SJCRH30 (cell line): ENCODE results near the gene RFX3. TPM values are rescaled to one million over a fixed set of nuclear protein-coding genes. Genes with fewer than 3 reads are reported as not detected.

Experiments used
- DNase-seq, 2 experiments: peaks; one replicate each; pipeline ENCODE4 v3.0.0-alpha.2; 2015 to 2020
- H3K27ac ChIP-seq: fragments of 250-450 bp; sonication (Bioruptor Pico); 2 replicates; pipeline ENCODE4 v1.5.1; 2020; ENCODE audit warnings: mild to moderate bottlenecking, moderate library complexity
- H3K27me3 ChIP-seq: fragments of 250-450 bp; sonication (Bioruptor Pico); 2 replicates; pipeline ENCODE4 v1.5.1; 2020; ENCODE audit warnings: mild to moderate bottlenecking, moderate library complexity
- H3K36me3 ChIP-seq: fragments of 250-450 bp; sonication (Bioruptor Pico); 2 replicates; pipeline ENCODE4 v1.5.1; 2020; ENCODE audit warnings: mild to moderate bottlenecking, moderate library complexity
- H3K4me1 ChIP-seq: fragments of 250-450 bp; sonication (Bioruptor Pico); 2 replicates; pipeline ENCODE4 v1.5.1; 2020; ENCODE audit warnings: mild to moderate bottlenecking, moderate library complexity
- H3K4me3 ChIP-seq: fragments of 250-450 bp; sonication (Bioruptor Pico); 2 replicates; pipeline ENCODE4 v1.5.1; 2020; ENCODE audit warnings: mild to moderate bottlenecking, moderate library complexity
- H3K9me3 ChIP-seq: fragments of 250-450 bp; sonication (Bioruptor Pico); replicated peaks from 2 replicates; pipeline ENCODE4 v1.5.1; 2020; ENCODE audit warnings: mild to moderate bottlenecking, moderate library complexity
- total RNA-seq: library from RNA; depleted of rRNA; stranded (reverse); fragments of >200 nt; shearing (Covaris generic); gene quantifications from 2 replicates; pipeline ENCODE4 v1.2.3, GENCODE V29; 2014

Gene RFX3
- total RNA-seq, 1 experiment from 2014 or later = 5.1 TPM

DNA sequence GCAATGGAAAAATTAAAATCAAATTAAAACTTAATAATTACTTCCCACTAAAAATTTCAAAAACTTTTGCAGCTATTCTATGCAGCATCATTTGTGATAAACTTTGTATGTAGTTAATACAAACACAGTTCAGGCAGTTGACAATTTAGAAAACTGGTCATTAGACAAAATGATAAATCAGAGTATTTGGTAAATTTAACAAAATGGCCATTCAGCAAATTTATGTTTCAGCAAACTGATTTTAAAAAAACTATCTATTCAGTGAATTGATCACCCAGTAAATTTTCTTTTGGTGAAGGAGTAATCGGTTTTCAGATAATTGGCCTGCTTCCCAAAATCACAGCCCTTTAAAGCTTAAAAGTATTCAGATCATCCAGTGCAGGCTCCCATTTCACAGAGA is 116.3 kb downstream of the RFX3 start:
- H3K4me3 ChIP-seq = no peak overlapping the region
- no peaks in the 10 kb centered on the region for H3K27me3 ChIP-seq
- no peaks in the 10 kb centered on the region for H3K9me3 ChIP-seq
- H3K27ac ChIP-seq = no peak overlapping the region
- H3K36me3 ChIP-seq = no peaks in the 10 kb centered on the region
- no peaks in the 10 kb centered on the region for H3K4me1 ChIP-seq
- DNase-seq = no peak

DNA sequence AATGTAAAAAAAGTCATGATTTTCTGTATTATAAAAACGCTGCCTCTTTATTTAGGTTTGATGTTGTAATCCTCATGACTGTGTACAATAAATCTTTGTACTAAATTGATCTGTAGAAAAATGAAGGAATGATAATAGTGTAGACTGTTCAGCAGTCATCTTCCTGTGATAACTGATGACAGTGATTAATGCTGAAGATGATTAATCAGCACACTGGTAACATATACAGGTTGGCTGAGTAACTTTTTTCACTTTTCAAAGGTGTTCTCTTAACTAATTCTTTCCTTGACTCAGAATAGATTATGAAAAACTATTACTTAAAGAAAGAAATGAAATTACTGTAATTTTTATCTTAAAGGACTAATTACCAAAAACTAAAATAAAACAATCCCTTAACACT is 122.5 kb downstream of the RFX3 start:
- Histone ChIP-seq H3K9me3 (no peaks in the 10 kb centered on the region), H3K36me3 (no peaks in the 10 kb centered on the region), H3K4me1 (peaks cover 7% of the 10 kb centered on the region)

DNA sequence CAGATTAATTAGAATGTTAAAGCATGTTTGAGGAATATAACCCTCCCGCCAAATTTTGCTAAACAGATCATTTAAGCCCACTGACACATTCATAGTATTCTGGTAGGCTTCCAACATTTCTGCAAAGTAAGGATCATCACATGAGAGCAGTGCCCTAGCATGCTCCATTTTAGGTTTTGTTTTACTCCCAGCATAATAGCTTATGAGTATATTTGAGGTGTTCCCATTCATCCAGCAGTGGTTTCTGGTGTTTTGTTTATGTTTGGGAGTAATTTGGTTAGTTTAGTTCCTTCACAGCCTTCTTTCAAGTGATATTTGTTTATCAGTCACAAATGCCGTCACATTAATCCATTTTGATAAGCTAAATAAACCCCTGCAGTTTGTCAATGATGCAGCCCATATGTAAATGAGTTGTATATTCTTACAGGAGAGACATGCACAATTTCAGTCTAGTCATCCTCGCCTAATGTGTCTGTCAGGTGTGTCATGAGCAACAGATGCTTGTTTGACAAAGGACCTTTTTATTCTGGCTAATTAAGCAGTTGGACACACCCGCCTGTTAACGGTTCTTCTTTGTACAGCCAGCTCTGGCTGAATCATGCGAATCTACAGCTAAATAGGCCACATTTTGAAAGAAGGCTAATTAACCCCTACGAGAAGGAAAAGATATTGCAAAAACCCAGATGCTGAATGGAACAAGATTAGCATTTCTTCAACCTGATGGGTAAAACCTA is 124.4 kb downstream of the RFX3 start:
- Histone ChIP-seq H3K36me3 (no peaks in the 10 kb centered on the region), H3K9me3 (no peaks in the 10 kb centered on the region), H3K27ac (peak overlapping the region; percentile 36), H3K4me1 (peaks cover 7% of the 10 kb centered on the region), H3K27me3 (no peaks in the 10 kb centered on the region), H3K4me3 (no peak overlapping the region)
- peak; percentile 13 to 32 for DNase-seq

More for the DNA sequence above, 122.5 kb downstream of the RFX3 start:
- DNase-seq = no peak
- no peak overlapping the region for H3K27ac ChIP-seq
- no peaks in the 10 kb centered on the region for H3K27me3 ChIP-seq
- H3K4me3 ChIP-seq = no peak overlapping the region

DNA sequence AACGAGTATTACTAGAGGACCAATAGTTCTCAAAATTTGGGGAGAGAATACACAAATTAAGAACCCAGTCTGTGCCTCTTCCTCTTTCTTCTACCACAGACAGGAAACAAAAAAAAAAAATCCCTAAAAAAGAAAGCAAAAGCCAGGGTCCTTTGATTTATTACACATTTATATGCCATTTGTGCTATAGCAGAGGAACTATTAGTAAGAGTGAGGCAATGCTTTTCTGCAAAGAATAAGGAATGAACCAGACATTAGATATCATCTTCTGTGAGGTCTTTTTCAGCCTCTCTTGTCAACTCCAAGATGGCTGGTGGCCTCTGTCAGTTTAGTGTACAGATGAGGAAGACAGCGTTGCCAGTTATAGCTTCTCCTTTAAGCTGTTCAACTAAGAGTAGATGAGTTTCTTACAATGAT is 127.6 kb downstream of the RFX3 start:
- Histone ChIP-seq H3K9me3 (no peaks in the 10 kb centered on the region), H3K36me3 (no peaks in the 10 kb centered on the region), H3K27me3 (no peaks in the 10 kb centered on the region), H3K4me3 (no peak overlapping the region), H3K4me1 (peaks cover 7% of the 10 kb centered on the region), H3K27ac (no peak overlapping the region)
- DNase-seq = no peak

DNA sequence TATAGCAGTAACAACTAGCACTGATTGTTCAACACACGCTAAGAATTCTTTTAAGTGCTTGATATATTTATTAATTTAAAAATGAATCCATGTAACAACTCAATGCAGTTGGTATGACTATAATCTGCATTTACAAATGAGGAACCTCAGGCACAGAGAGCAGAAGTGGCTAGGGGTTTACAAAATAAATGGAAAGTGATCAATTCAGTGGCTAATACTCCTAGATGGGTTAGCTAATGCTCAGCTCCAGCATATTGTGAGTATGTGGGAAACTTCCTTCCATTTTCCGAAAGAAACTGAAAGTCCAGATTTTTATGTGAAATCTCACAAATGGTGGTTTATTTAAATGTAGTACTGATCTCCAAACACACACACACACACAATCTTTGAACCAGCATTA is 128.0 kb downstream of the RFX3 start:
- H3K36me3 ChIP-seq = no peaks in the 10 kb centered on the region
- DNase-seq = no peak

DNA sequence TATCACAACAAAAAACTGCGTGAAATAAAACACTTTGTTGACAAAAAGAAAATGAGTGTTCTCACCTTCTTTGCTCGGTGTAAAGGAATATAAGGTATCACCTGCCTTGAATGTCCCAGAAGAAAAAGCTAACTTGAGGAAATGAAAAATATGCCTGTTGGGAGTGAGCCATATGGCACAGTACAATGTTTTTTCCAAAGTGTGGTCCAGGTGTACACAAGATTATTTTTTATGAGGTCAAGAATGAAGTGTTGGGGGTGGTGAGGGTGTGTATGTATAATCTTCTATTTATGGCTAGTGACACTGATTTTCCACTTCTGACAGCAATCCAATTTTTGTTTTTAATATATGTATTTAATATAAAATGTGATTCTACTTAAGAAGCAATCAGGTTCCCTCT is 134.4 kb downstream of the RFX3 start:
- Histone ChIP-seq H3K27ac (no peak overlapping the region), H3K36me3 (no peaks in the 10 kb centered on the region; the same call in 1 of the 2 replicates), H3K27me3 (no peaks in the 10 kb centered on the region), H3K9me3 (no peaks in the 10 kb centered on the region), H3K4me3 (no peak overlapping the region), H3K4me1 (no peaks in the 10 kb centered on the region)
- DNase-seq = no peak

More for the DNA sequence above, 128.0 kb downstream of the RFX3 start:
- H3K4me1 ChIP-seq = peaks cover 7% of the 10 kb centered on the region
- no peak overlapping the region for H3K4me3 ChIP-seq
- H3K9me3 ChIP-seq = no peaks in the 10 kb centered on the region
- H3K27ac ChIP-seq = no peak overlapping the region
- H3K27me3 ChIP-seq = no peaks in the 10 kb centered on the region

DNA sequence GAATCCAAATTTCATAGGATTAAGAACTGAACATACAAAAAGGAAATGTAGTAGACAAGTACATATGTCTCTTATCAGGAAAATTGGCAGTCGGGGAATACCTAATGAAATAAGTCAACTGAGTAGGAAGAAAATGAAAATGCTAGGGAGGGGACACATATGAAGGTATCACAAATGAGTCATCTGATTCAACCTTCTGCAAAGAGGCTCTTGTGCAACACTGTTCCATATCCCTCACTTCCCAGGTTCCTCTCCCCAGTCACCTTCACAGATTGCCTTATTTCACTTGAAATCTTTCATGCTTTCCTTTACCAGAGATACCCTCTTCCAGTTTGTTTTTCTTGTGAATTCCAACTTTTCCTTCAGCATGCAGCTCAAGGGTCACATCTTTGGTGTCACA is 139.0 kb downstream of the RFX3 start:
- H3K27me3 ChIP-seq = no peaks in the 10 kb centered on the region
- no peaks in the 10 kb centered on the region; the same call in 1 of the 2 replicates for H3K36me3 ChIP-seq
- no peaks in the 10 kb centered on the region for H3K4me1 ChIP-seq
- no peak for DNase-seq
- no peak overlapping the region for H3K4me3 ChIP-seq
- H3K9me3 ChIP-seq = no peaks in the 10 kb centered on the region
- no peak overlapping the region for H3K27ac ChIP-seq

DNA sequence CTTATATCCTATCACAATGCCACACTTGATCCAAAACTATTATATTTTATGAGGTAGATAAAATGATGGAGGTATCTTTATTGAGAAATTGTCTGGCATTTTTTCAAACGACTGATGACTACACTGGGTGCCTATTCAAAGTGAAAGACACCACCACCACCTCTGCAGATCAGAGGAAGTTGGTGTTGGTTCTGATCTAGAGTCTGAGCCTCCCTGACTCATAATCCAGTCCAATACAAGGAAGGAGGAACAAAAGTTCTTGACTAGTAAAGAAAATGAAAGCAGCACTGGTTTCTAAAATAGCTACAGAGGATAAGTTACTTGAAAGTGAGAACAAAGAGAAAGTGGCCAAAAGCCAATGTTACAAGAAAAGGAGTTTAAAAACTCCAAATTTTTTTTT is 139.9 kb downstream of the RFX3 start:
- H3K27me3 ChIP-seq = no peaks in the 10 kb centered on the region
- DNase-seq = no peak
- H3K9me3 ChIP-seq = no peaks in the 10 kb centered on the region
- H3K4me1 ChIP-seq = no peaks in the 10 kb centered on the region
- no peak overlapping the region for H3K27ac ChIP-seq
- H3K36me3 ChIP-seq = no peaks in the 10 kb centered on the region; the same call in 1 of the 2 replicates
- H3K4me3 ChIP-seq = no peak overlapping the region

DNA sequence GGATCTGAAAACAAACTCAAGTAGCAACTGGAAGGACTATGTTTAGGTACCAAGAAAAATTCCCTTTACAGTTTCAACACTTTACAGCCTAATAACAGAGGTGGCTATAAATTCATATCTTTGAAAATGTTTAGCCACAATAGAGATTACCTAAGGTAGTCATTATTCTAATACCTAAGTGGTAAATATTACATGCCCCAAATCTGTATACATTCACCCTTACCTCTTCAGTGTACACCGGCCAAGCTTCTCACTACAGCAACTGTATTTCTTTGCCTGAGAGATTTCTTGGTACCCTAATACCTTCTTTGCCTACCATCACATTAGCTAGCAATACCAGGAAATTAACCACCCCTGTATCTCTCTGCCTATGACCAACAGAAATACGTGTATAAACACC is 154.0 kb downstream of the RFX3 start:
- Histone ChIP-seq H3K4me3 (no peak overlapping the region), H3K27ac (no peak overlapping the region), H3K36me3 (no peaks in the 10 kb centered on the region), H3K4me1 (no peaks in the 10 kb centered on the region), H3K9me3 (peaks cover 2% of the 10 kb centered on the region; the same call in 1 of the 2 replicates), H3K27me3 (no peaks in the 10 kb centered on the region)
- DNase-seq = no peak

DNA sequence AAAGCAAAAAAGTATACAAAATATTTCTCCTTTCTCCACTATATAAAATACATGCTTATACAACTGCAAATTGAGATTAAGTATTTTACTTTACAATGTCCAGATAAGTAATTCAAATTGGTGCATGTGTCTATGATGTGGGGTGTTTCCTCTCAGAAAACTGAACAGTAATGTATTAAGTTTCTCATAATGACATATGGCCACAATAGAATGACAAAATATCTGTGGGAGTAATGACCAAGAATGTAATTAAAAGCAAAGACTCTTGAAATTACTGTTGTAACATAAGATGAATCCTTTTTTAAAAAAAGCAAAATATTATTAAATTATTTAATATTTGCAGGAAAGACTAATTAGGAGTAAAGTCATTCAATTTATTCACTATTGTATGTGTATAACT is 155.1 kb downstream of the RFX3 start:
- no peaks in the 10 kb centered on the region; the same call in 1 of the 2 replicates for H3K9me3 ChIP-seq
- no peak overlapping the region for H3K27ac ChIP-seq
- H3K4me3 ChIP-seq = no peak overlapping the region
- DNase-seq = no peak
- no peaks in the 10 kb centered on the region for H3K27me3 ChIP-seq
- H3K36me3 ChIP-seq = no peaks in the 10 kb centered on the region
- no peaks in the 10 kb centered on the region for H3K4me1 ChIP-seq

DNA sequence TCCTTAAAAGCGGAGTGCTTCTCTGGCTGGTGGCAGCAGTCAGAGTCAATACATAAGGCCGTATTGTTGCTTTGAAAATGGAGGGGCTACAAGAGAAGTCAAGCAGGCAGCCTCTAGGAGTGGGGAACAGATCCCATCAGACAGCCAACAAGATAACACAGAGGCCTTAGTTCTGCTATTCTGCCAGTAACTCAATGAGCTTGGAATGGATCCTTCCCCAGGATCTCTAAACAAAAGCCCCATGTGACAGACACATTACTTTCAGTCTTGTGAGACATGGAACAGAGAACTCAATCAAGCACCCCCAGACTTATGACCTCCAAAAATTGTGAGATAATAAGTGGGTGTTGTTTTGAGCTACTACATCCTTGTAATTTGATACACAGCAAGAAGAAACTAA is 158.6 kb downstream of the RFX3 start:
- no peak for DNase-seq
- H3K9me3 ChIP-seq = no peaks in the 10 kb centered on the region; the same call in 1 of the 2 replicates

DNA sequence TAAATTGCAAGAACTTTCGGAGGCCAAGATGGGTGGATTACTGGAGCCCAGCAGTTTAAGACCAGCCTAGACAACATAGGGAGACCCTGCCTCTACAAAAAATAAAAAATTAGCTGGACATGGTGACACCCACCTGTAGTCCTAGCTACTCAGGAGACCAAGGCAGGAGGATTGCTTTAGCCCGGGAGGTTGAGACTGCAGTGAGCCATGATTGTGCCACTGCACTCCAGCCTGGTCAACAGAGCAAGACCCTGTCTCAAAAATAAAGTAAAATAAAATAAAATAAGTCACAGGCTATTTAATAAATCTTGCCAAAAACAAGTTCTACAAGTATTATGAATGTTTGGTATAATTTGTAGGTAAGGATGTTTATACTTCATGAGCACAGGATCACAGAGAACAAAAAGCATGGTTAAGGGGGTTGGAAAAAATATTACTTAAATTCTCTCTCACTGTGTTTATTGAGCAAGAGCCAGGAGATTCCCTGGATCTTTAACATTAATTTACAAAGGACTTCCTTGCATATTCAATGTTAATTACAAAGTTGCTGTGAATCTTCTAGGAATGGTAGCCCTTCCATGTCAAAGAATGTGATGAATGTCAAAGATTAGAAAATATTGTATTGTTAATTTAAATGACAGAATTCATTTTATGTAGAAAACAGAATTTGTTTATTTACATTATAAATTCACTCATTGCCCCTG is 164.0 kb downstream of the RFX3 start:
- H3K36me3 ChIP-seq = no peaks in the 10 kb centered on the region
- H3K4me1 ChIP-seq = no peaks in the 10 kb centered on the region
- H3K27ac ChIP-seq = no peak overlapping the region
- H3K9me3 ChIP-seq = no peaks in the 10 kb centered on the region
- no peak overlapping the region for H3K4me3 ChIP-seq
- no peak for DNase-seq
- no peaks in the 10 kb centered on the region for H3K27me3 ChIP-seq

More for the DNA sequence above, 158.6 kb downstream of the RFX3 start:
- Histone ChIP-seq H3K27me3 (no peaks in the 10 kb centered on the region), H3K4me1 (no peaks in the 10 kb centered on the region), H3K4me3 (no peak overlapping the region), H3K27ac (no peak overlapping the region), H3K36me3 (no peaks in the 10 kb centered on the region)

DNA sequence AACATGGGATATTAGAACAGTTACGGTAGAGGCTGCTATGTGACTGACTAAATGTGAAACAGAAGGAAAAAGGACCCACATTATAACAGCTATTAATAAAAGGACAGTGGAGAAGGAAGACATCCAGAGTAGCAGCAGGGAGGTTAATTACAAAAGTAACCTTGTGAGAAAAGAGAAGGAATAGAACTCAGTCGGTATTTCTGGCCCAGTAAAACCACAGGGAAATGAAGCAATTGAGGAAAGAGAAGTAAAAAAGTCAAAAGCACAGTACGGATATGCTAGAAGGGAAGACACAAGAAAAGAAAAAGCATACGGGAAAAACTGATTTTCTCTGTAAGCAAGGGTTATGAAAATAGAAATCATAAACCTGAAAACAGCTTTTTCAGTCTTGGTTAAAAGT is 164.7 kb downstream of the RFX3 start:
- DNase-seq = no peak
- Histone ChIP-seq H3K36me3 (no peaks in the 10 kb centered on the region), H3K4me3 (no peak overlapping the region), H3K9me3 (no peaks in the 10 kb centered on the region), H3K27me3 (no peaks in the 10 kb centered on the region), H3K4me1 (no peaks in the 10 kb centered on the region), H3K27ac (no peak overlapping the region)

DNA sequence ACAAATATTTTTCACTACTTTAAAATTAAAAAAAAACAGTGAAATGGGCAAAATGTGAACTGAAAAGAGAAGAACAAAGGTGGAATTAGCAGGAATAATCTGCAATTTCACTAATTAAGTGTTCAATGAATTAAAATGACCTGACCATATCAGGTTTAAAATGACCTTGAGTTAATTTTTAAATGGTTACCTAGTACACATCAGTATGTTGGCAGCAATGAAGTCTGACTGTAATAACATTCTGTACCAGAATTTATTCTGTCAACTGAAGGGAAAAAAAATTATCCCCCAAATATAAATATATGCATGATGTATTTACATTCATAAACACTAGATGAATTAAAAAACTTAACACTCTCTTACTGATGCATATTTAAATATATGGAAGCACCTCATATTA is 165.6 kb downstream of the RFX3 start:
- Histone ChIP-seq H3K27ac (no peak overlapping the region), H3K9me3 (no peaks in the 10 kb centered on the region), H3K4me1 (no peaks in the 10 kb centered on the region), H3K4me3 (no peak overlapping the region), H3K27me3 (no peaks in the 10 kb centered on the region), H3K36me3 (no peaks in the 10 kb centered on the region)
- DNase-seq = no peak

DNA sequence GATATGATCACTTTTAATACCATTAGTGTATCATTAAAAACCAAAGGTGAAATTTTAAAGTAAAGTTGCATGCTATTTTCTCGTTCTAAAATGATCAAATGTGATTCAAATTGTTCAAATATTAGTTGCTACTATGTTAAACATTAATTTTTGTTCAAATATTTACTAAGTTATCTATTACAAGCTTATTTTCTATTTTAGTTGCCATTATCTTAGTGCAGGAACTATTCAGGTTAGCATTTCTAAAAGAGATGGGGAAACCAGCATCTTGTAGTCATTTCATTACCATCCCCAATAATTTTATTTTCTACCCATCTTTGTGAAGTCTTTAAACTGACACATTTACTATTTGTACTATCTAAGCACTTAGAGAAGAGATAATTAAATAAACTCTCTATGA is 166.0 kb downstream of the RFX3 start:
- Histone ChIP-seq H3K27ac (no peak overlapping the region), H3K36me3 (no peaks in the 10 kb centered on the region), H3K4me1 (no peaks in the 10 kb centered on the region), H3K27me3 (no peaks in the 10 kb centered on the region), H3K9me3 (no peaks in the 10 kb centered on the region), H3K4me3 (no peak overlapping the region)
- no peak for DNase-seq
